KOPT-K1 (cell line): ENCODE data around the gene AGA.

Experiments used
- H3K27ac ChIP-seq: fragments of 200-600 bp; sonication (generic); 2 replicates; pipeline ENCODE4 v1.5.1; 2016; ENCODE audit warnings: antibody characterized with exemption, mild to moderate bottlenecking, low read depth, low read length; ENCODE audit not compliant: poor library complexity, severe bottlenecking
- H3K36me3 ChIP-seq: fragments of 200-600 bp; sonication (generic); 2 replicates; pipeline ENCODE4 v1.5.1; 2017; ENCODE audit warnings: antibody characterized with exemption, mild to moderate bottlenecking, low read length, moderate library complexity; ENCODE audit not compliant: insufficient read depth
- H3K9me3 ChIP-seq: fragments of 200-600 bp; sonication (generic); 2 replicates; pipeline ENCODE4 v1.5.1; 2017; ENCODE audit warnings: antibody characterized with exemption, low read length, mild to moderate bottlenecking; ENCODE audit not compliant: insufficient read depth, poor library complexity, severe bottlenecking

Gene AGA

GRCh38 chr4:177413076-177413475, 29.2 kb downstream of the AGA start:
- H3K36me3 ChIP-seq = no peaks in the 10 kb centered on the region
- H3K27ac ChIP-seq = no peak overlapping the region
- no peaks in the 10 kb centered on the region for H3K9me3 ChIP-seq

DNA sequence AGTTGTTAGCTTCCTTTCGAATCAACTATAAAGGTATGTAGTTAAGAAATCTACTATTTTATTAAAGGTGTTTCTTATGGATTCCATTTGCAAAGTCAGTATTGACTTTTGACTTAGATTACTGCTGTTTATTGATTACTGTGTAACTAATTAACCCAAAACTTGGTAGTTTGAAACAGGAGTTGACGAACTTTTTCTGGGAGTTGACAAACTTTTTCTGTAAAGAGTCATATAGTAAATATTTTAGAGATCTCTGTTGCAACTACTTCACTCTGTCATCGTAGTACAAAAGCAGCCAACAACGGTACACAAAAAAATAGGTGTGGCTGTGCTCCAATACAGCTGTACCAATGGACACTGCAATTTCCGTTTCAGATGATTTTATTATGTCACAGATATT, 30.2 kb downstream of the AGA start:
- no peak overlapping the region for H3K27ac ChIP-seq
- H3K9me3 ChIP-seq = no peaks in the 10 kb centered on the region
- no peaks in the 10 kb centered on the region for H3K36me3 ChIP-seq

DNA sequence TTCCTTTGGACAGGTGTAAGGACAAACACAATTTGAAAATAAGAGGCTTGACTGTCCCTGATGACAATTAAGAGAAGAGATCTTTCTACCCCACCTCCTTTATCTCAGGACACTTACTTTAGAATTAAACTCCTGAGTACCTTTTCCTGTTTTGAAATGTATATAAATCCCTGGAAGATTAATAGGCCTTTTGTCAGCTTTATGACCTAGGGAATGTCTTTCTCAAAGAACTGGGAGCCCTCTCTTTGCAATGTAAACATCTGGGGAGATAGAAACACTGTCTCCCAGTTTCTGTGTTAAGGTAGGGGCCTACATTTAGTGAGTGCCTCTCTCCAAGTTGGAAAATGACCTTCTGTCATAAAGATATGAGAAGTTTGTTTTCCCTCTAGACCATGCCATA, 31.7 kb downstream of the AGA start:
- H3K36me3 ChIP-seq = no peaks in the 10 kb centered on the region
- no peaks in the 10 kb centered on the region for H3K9me3 ChIP-seq
- no peak overlapping the region for H3K27ac ChIP-seq

GRCh38 chr4:177408023-177408422, 34.2 kb downstream of the AGA start:
- Histone ChIP-seq H3K9me3 (no peaks in the 10 kb centered on the region), H3K27ac (no peak overlapping the region), H3K36me3 (no peaks in the 10 kb centered on the region)

DNA sequence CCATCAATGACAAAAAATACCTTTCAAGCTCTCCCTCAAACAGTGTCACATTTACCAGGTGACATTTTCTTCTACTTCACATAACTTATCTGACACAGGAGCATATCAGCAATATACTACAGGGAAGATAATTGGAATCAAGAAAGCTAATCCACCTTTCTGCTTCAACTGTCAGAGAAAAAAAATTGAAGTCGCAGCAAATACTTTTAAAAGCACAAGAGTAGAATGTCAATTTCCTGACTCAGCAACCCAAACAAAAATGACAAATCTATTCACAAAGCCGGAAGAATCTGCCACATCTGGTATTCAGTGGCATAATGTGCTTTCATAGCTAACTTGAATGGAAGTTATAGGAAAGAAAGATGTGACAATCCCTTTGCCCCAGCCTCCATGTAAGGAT, 36.7 kb downstream of the AGA start:
- Histone ChIP-seq H3K9me3 (no peaks in the 10 kb centered on the region), H3K36me3 (no peaks in the 10 kb centered on the region), H3K27ac (no peak overlapping the region)

DNA sequence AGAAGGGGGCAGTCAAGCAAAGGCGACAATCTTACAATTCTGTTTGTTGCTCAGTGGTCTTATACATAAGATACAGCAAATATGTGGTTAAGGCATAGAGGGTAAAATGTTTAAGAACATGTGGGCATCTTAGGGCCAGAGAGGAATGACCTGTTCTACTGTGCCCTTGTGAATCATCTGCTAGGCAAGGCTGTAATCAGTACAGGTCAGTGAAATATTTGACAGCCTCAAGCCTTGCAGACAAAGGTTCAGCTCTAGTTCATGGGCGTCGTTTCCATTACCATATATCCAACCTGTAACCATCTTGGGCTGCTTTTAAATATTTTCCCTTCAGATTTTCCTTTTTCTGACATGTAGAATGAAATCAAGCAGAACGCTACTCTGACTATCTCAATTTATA, 37.3 kb downstream of the AGA start:
- no peak overlapping the region for H3K27ac ChIP-seq
- H3K36me3 ChIP-seq = no peaks in the 10 kb centered on the region
- H3K9me3 ChIP-seq = no peaks in the 10 kb centered on the region

DNA sequence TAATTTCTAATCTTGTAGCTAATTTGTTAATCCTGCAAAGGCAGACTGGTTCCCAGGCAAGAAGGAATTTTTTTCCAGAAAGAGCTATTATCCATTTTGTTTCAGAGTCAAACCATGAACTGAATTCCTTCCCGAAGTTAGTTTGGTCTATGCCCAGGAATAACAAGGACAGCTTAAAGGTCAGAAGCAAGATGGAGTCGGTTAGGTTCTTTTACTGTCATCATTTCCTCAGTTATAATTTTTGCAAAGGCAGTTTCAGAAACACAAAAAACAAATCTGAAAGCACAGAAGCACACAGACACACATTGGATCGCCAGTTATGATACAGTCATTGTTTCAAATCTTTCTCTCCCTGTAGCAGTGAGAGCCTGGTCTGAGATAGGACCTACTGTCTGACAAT, 37.9 kb downstream of the AGA start:
- H3K36me3 ChIP-seq = no peaks in the 10 kb centered on the region

DNA sequence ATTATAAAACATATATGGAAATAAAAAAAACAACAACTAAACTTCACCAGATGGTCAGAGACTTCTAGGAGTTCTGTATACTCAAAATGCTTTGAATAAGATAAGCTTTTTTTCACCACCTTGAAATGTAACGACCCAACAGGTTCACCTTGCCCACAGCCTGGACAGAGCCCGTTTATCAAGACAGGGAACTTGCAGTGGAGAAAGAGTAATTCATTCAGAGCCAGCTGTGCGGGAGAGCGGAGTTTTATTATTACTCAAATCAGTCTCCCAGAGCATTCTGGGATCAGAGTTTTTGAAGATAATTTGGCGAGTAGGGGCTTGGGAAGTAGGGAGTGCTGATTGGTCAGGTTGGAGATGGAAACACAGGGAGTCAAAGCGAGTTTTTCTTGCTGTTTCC, 38.5 kb downstream of the AGA start:
- no peaks in the 10 kb centered on the region for H3K9me3 ChIP-seq
- H3K27ac ChIP-seq = no peak overlapping the region

More for the DNA sequence above, 37.9 kb downstream of the AGA start:
- Histone ChIP-seq H3K9me3 (no peaks in the 10 kb centered on the region), H3K27ac (no peak overlapping the region)

GRCh38 chr4:177401658-177402273, 40.5 kb downstream of the AGA start:
- H3K9me3 ChIP-seq = no peaks in the 10 kb centered on the region
- H3K27ac ChIP-seq = peak overlapping the region; percentile 52
- no peaks in the 10 kb centered on the region for H3K36me3 ChIP-seq

More for the DNA sequence above, 38.5 kb downstream of the AGA start:
- no peaks in the 10 kb centered on the region for H3K36me3 ChIP-seq

DNA sequence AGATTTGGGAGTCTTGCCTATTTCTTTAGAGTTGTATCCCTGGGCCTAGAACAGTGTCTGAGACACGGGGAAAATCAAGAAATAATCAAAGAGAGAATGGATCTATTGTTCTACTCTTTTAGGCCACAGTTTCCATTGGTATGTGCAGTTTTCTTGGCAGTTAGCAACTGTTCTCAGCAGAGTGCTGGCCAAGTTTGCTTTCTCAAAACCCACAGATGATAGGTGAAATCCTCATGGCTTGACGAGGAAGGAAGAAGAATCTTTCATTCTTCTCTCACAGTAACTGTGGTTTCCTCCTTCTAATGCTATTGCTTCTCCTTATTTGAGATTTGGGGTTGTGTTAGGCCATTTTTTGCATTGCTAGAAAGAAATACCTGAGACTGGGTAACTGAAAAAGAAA, 42.2 kb downstream of the AGA start:
- Histone ChIP-seq H3K27ac (no peak overlapping the region), H3K36me3 (no peaks in the 10 kb centered on the region), H3K9me3 (no peaks in the 10 kb centered on the region)

- Histone ChIP-seq H3K36me3 (no peaks in the 10 kb centered on the region), H3K9me3 (no peaks in the 10 kb centered on the region), H3K27ac (no peak overlapping the region)
Observed at GRCh38 chr4:177396352-177396751, 45.9 kb downstream of the AGA start.

DNA sequence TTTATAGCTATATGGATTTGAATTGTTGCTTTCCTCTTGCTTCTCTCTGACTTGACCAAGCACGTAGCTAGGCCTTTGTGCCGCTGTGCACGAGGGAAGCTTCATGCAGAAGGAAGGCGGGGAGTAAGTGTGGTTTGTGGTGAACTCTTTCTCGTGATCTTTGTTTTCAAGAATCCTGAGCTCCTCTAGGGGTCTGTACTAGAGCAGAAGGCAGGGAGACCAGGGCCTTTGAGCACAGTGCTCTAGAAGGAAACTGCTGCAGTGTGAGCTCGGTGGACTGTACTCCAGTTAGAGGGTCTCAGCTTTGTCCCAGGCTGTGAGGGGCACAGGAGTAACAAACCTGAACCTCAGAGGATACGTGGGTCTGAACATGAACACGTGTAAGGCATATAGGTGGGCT, 49.0 kb downstream of the AGA start:
- Histone ChIP-seq H3K36me3 (no peaks in the 10 kb centered on the region), H3K9me3 (no peaks in the 10 kb centered on the region), H3K27ac (peak overlapping the region; percentile 63)

GRCh38 chr4:177391953-177392352, 50.3 kb downstream of the AGA start:
- no peak overlapping the region for H3K27ac ChIP-seq
- H3K36me3 ChIP-seq = no peaks in the 10 kb centered on the region
- no peaks in the 10 kb centered on the region for H3K9me3 ChIP-seq

- Histone ChIP-seq H3K9me3 (no peaks in the 10 kb centered on the region), H3K27ac (no peak overlapping the region), H3K36me3 (no peaks in the 10 kb centered on the region)
Observed at GRCh38 chr4:177391287-177391686, 51.0 kb downstream of the AGA start.

GRCh38 chr4:177386278-177386815, 55.9 kb downstream of the AGA start:
- Histone ChIP-seq H3K36me3 (no peaks in the 10 kb centered on the region), H3K9me3 (no peaks in the 10 kb centered on the region), H3K27ac (no peak overlapping the region)

- H3K9me3 ChIP-seq = no peaks in the 10 kb centered on the region
- no peaks in the 10 kb centered on the region for H3K36me3 ChIP-seq
- H3K27ac ChIP-seq = no peak overlapping the region
Observed at GRCh38 chr4:177385576-177386277, 56.5 kb downstream of the AGA start.
